ENCODE data around the gene FAM83F. TPM values are rescaled to one million over a fixed set of nuclear protein-coding genes. Genes with fewer than 3 reads are reported as not detected.

Gene FAM83F
- total RNA-seq, 1 experiment from 2014 or later: 21.0 TPM

- Mint-ChIP-seq H3K27ac (ENCODE audit: unreplicated experiment) (no peak overlapping the region), H3K4me1 (ENCODE audit: low read depth, unreplicated experiment) (no peaks in the 10 kb centered on the region), H3K36me3 (ENCODE audit: insufficient read depth, unreplicated experiment) (no peaks in the 10 kb centered on the region), H3K9me3 (ENCODE audit: low read depth, unreplicated experiment) (no peaks in the 10 kb centered on the region), H3K4me3 (ENCODE audit: low read depth, unreplicated experiment) (no peak overlapping the region), H3K27me3 (ENCODE audit: unreplicated experiment) (peaks cover 16% of the 10 kb centered on the region)
- no peak for DNase-seq
- BruUV-seq (replicated peaks): no TSS peak
- intact Hi-C loops (cut with micrococcal nuclease; ENCODE audit: unreplicated experiment): loop anchor here (5.0 kb wide), 1 partner anchor 499 kb away; no protein-coding TSS in a partner anchor
- CTCF ChIA-PET: interaction anchor here (0.5 to 2.9 kb wide), 7 partner anchors 12 to 507 kb away, joined by 3 to 12 read pairs (median 3); no protein-coding TSS in a partner anchor
- TF ChIP-seq CTCF (IDR thresholded peaks at IDR 0.05; ENCODE audit: unreplicated experiment): no peak
Observed at GRCh38 chr22:40036126-40036525, 41.4 kb downstream of the FAM83F start.

GRCh38 chr22:40036591-40037225 is 42.0 kb downstream of the FAM83F start:
- peak; percentile 77 for TF ChIP-seq CTCF (IDR thresholded peaks at IDR 0.05; ENCODE audit: unreplicated experiment)
- CTCF ChIA-PET: interaction anchor here (1.0 to 2.9 kb wide), 5 partner anchors 12 to 508 kb away, joined by 3 to 12 read pairs (median 4); no protein-coding TSS in a partner anchor
- H3K4me3 Mint-ChIP-seq (ENCODE audit: low read depth, unreplicated experiment): no peak overlapping the region
- peaks cover 16% of the 10 kb centered on the region for H3K27me3 Mint-ChIP-seq (ENCODE audit: unreplicated experiment)
- DNase-seq: peak; percentile 68
- H3K36me3 Mint-ChIP-seq (ENCODE audit: insufficient read depth, unreplicated experiment): no peaks in the 10 kb centered on the region
- no TSS peak for BruUV-seq (replicated peaks)
- intact Hi-C loops (cut with micrococcal nuclease; ENCODE audit: unreplicated experiment): loop anchor here (5.0 kb wide), 1 partner anchor 499 kb away; no protein-coding TSS in a partner anchor
- H3K27ac Mint-ChIP-seq (ENCODE audit: unreplicated experiment): no peak overlapping the region
- no peaks in the 10 kb centered on the region for H3K9me3 Mint-ChIP-seq (ENCODE audit: low read depth, unreplicated experiment)
- no peaks in the 10 kb centered on the region for H3K4me1 Mint-ChIP-seq (ENCODE audit: low read depth, unreplicated experiment)

GRCh38 chr22:40037320-40037719 is 42.6 kb downstream of the FAM83F start:
- CTCF ChIA-PET: interaction anchor here (0.6 to 2.9 kb wide), 6 partner anchors 13 to 508 kb away, joined by 3 to 12 read pairs (median 4); no protein-coding TSS in a partner anchor
- intact Hi-C loops (cut with micrococcal nuclease; ENCODE audit: unreplicated experiment): loop anchor here (5.0 kb wide), 1 partner anchor 500 kb away; no protein-coding TSS in a partner anchor
- H3K27me3 Mint-ChIP-seq (ENCODE audit: unreplicated experiment): peaks cover 16% of the 10 kb centered on the region
- H3K4me1 Mint-ChIP-seq (ENCODE audit: low read depth, unreplicated experiment): no peaks in the 10 kb centered on the region
- no TSS peak for BruUV-seq (replicated peaks)
- H3K9me3 Mint-ChIP-seq (ENCODE audit: low read depth, unreplicated experiment): no peaks in the 10 kb centered on the region
- DNase-seq: no peak
- no peak for TF ChIP-seq CTCF (IDR thresholded peaks at IDR 0.05; ENCODE audit: unreplicated experiment)
- no peaks in the 10 kb centered on the region for H3K36me3 Mint-ChIP-seq (ENCODE audit: insufficient read depth, unreplicated experiment)
- no peak overlapping the region for H3K4me3 Mint-ChIP-seq (ENCODE audit: low read depth, unreplicated experiment)
- H3K27ac Mint-ChIP-seq (ENCODE audit: unreplicated experiment): no peak overlapping the region

GRCh38 chr22:40039482-40040115 is 44.8 kb downstream of the FAM83F start:
- CTCF ChIA-PET: no interaction called here
- Mint-ChIP-seq H3K4me1 (ENCODE audit: low read depth, unreplicated experiment) (no peaks in the 10 kb centered on the region), H3K4me3 (ENCODE audit: low read depth, unreplicated experiment) (no peak overlapping the region), H3K27ac (ENCODE audit: unreplicated experiment) (no peak overlapping the region), H3K9me3 (ENCODE audit: low read depth, unreplicated experiment) (no peaks in the 10 kb centered on the region), H3K27me3 (ENCODE audit: unreplicated experiment) (peaks cover 16% of the 10 kb centered on the region), H3K36me3 (ENCODE audit: insufficient read depth, unreplicated experiment) (peaks cover 8% of the 10 kb centered on the region)
- intact Hi-C loops (cut with micrococcal nuclease; ENCODE audit: unreplicated experiment): loop anchor here (5.0 kb wide), 1 partner anchor 502 kb away; no protein-coding TSS in a partner anchor
- TF ChIP-seq CTCF (IDR thresholded peaks at IDR 0.05; ENCODE audit: unreplicated experiment): no peak
- DNase-seq: no peak
- BruUV-seq (replicated peaks): no TSS peak

Data from Calu3 (cell line).